HUDEP-2 (cell line): ENCODE data around the gene GOSR1.
"Not testable (repeated sequence)": the region's sequence is repeated elsewhere in the genome, so short reads cannot be mapped to it uniquely, and the experiment has no call there.

Experiments
- DNase-seq, 76 experiments: peaks; one replicate each; lab custom pipeline; 2025; ENCODE audit not compliant: unreplicated experiment in 76 of 76; lab: John Stamatoyannopoulos, UW

Gene GOSR1

GRCh38 chr17:30477083-30477773 is at the start of gene GOSR1:
GOSR1 (plus strand) TSS chr17:30477408; CDS start chr17:30477434, 26 bp downstream.
- peak in 75 of 76 experiments; percentile 52 to 96 (median 85) for DNase-seq

- no peak for DNase-seq
Observed at GRCh38 chr17:30427611-30428010, 49.6 kb upstream of the GOSR1 start.

- no peak for DNase-seq
Observed at GRCh38 chr17:30429155-30429554, 48.1 kb upstream of the GOSR1 start.

GRCh38 chr17:30433514-30433913 is 43.7 kb upstream of the GOSR1 start:
- DNase-seq = peak in 50 of 76 experiments; percentile 1 to 68 (median 26)

GRCh38 chr17:30436729-30437128 is 40.5 kb upstream of the GOSR1 start:
- DNase-seq = no peak

- DNase-seq = no peak
Observed at GRCh38 chr17:30443721-30444120, 33.5 kb upstream of the GOSR1 start.

GRCh38 chr17:30446640-30447039 is 30.6 kb upstream of the GOSR1 start:
- not testable (repeated sequence) for DNase-seq

GRCh38 chr17:30449480-30449879 is 27.7 kb upstream of the GOSR1 start:
- DNase-seq = no peak

- DNase-seq = no peak
Observed at GRCh38 chr17:30450125-30451027, 26.8 kb upstream of the GOSR1 start.

GRCh38 chr17:30454635-30455034 is 22.6 kb upstream of the GOSR1 start:
- DNase-seq = no peak

- no peak for DNase-seq
Observed at GRCh38 chr17:30458371-30458770, 18.8 kb upstream of the GOSR1 start.

- DNase-seq = not testable (repeated sequence)
Observed at GRCh38 chr17:30458797-30459413, 18.3 kb upstream of the GOSR1 start.

- no peak for DNase-seq
Observed at GRCh38 chr17:30468465-30468864, 8.7 kb upstream of the GOSR1 start.

- DNase-seq = no peak
Observed at GRCh38 chr17:30472238-30472890, 4.8 kb upstream of the GOSR1 start.

GRCh38 chr17:30475206-30475605 is 2.0 kb upstream of the GOSR1 start:
- DNase-seq = no peak

- DNase-seq = peak in 35 of 76 experiments; percentile 3 to 58 (median 22)
Observed at GRCh38 chr17:30476726-30477082, 504 bp upstream of the GOSR1 start.

- DNase-seq = peak in 2 of 76 experiments; percentile 6 to 59
Observed at GRCh38 chr17:30477774-30478115, 537 bp downstream of the GOSR1 start.

GRCh38 chr17:30482555-30482954 is 5.3 kb downstream of the GOSR1 start:
- DNase-seq = no peak

GRCh38 chr17:30483159-30483558 is 6.0 kb downstream of the GOSR1 start:
- no peak for DNase-seq

- no peak for DNase-seq
Observed at GRCh38 chr17:30493780-30494179, 16.6 kb downstream of the GOSR1 start.

- peak in 1 of 76 experiments; percentile 1 for DNase-seq
Observed at GRCh38 chr17:30495586-30495985, 18.4 kb downstream of the GOSR1 start.
